ENCODE measurements around the gene EPM2A. TPM values are rescaled to one million over a fixed set of nuclear protein-coding genes. Genes with fewer than 3 reads are reported as not detected.

Gene EPM2A
- total RNA-seq, 1 experiment from 2014 or later: 2.5 TPM

DNA sequence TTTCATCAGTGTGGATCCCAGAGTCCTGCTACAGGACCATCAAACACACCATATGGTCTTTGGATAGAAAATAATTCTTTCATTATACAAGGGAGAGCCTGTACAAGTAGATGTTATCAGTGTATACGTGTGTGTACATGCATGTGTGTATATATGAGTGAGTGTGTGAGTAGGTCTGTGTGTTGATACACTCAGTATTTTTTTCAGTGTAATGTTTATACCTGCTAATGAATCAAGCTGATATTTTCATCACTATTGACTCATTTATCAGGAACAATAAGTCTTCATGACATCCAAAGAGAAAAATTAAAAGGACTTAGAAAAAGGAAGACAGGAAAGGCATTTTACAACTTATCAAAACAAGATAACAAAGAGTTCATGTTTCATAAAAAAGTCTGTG is 66.5 kb downstream of the EPM2A start:
- H3K4me3 Mint-ChIP-seq (ENCODE audit: low read depth, unreplicated experiment): no peak overlapping the region
- BruUV-seq (replicated peaks): no TSS peak

DNA sequence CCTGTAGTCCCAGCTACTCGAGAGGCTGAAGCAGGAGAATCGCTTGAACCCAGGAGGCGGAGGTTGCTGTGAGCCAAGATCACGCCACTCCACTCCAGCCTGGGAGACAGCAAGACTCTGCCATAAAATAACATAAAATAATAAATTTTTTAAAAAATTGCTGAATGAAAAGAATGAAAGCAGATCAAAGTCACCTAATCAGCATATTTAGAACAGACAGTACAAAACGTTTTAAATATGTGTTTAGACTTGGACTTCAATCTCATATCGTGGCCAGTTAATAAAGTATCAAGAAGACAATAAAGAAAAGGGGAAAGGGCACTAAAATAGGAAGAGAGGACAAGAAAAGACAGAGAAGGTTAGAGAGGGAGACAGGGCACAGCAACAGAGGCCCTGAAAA is 74.6 kb downstream of the EPM2A start:
- H3K4me3 Mint-ChIP-seq (ENCODE audit: low read depth, unreplicated experiment): no peak overlapping the region
- H3K4me1 Mint-ChIP-seq (ENCODE audit: low read depth, unreplicated experiment): no peaks in the 10 kb centered on the region
- no peaks in the 10 kb centered on the region for H3K9me3 Mint-ChIP-seq (ENCODE audit: low read depth, unreplicated experiment)
- H3K36me3 Mint-ChIP-seq (ENCODE audit: insufficient read depth, unreplicated experiment): no peaks in the 10 kb centered on the region
- intact Hi-C loops (cut with micrococcal nuclease; ENCODE audit: unreplicated experiment): no loop called here
- TF ChIP-seq, protein P1, sequence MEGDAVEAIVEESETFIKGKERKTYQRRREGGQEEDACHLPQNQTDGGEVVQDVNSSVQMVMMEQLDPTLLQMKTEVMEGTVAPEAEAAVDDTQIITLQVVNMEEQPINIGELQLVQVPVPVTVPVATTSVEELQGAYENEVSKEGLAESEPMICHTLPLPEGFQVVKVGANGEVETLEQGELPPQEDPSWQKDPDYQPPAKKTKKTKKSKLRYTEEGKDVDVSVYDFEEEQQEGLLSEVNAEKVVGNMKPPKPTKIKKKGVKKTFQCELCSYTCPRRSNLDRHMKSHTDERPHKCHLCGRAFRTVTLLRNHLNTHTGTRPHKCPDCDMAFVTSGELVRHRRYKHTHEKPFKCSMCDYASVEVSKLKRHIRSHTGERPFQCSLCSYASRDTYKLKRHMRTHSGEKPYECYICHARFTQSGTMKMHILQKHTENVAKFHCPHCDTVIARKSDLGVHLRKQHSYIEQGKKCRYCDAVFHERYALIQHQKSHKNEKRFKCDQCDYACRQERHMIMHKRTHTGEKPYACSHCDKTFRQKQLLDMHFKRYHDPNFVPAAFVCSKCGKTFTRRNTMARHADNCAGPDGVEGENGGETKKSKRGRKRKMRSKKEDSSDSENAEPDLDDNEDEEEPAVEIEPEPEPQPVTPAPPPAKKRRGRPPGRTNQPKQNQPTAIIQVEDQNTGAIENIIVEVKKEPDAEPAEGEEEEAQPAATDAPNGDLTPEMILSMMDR (IDR thresholded peaks at IDR 0.05; ENCODE audit: unreplicated experiment): no peak
- no peak for DNase-seq
- no peaks in the 10 kb centered on the region for H3K27me3 Mint-ChIP-seq (ENCODE audit: unreplicated experiment)
- CTCF ChIA-PET: no interaction called here
- no peak overlapping the region for H3K27ac Mint-ChIP-seq (ENCODE audit: unreplicated experiment)
- no TSS peak for BruUV-seq (replicated peaks)

More for the DNA sequence above, 66.5 kb downstream of the EPM2A start:
- H3K4me1 Mint-ChIP-seq (ENCODE audit: low read depth, unreplicated experiment): peaks cover 7% of the 10 kb centered on the region
- H3K9me3 Mint-ChIP-seq (ENCODE audit: low read depth, unreplicated experiment): no peaks in the 10 kb centered on the region
- no peaks in the 10 kb centered on the region for H3K36me3 Mint-ChIP-seq (ENCODE audit: insufficient read depth, unreplicated experiment)
- H3K27me3 Mint-ChIP-seq (ENCODE audit: unreplicated experiment): no peaks in the 10 kb centered on the region
- H3K27ac Mint-ChIP-seq (ENCODE audit: unreplicated experiment): no peak overlapping the region
- CTCF ChIA-PET: no interaction called here
- TF ChIP-seq, protein P1 (IDR thresholded peaks at IDR 0.05; ENCODE audit: unreplicated experiment): no peak
- no peak for DNase-seq
- intact Hi-C loops (cut with micrococcal nuclease; ENCODE audit: unreplicated experiment): no loop called here

DNA sequence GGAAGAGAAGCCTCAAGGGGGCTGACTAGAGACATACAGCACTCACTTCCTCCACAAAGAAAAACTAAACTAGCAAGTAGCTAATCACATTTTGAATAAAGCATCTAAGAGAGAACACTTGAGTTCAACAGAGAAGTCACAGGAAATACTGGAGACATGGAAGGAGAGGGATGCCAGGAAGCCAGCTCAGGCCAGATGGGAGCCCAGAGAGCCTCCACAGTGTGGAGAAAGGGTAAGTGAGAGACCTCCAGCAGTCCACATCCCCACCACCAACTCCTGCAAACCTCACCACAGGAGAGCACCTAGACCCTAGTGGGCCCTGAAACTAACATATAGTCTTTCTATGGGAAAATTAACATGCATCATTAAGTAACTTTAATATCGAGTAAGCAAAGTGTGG is 79.2 kb downstream of the EPM2A start:
- BruUV-seq (replicated peaks): no TSS peak
- no peaks in the 10 kb centered on the region for H3K4me1 Mint-ChIP-seq (ENCODE audit: low read depth, unreplicated experiment)
- H3K4me3 Mint-ChIP-seq (ENCODE audit: low read depth, unreplicated experiment): no peak overlapping the region
- no peak overlapping the region for H3K27ac Mint-ChIP-seq (ENCODE audit: unreplicated experiment)
- TF ChIP-seq, protein P1 (IDR thresholded peaks at IDR 0.05; ENCODE audit: unreplicated experiment): no peak
- intact Hi-C loops (cut with micrococcal nuclease; ENCODE audit: unreplicated experiment): no loop called here
- no peaks in the 10 kb centered on the region for H3K9me3 Mint-ChIP-seq (ENCODE audit: low read depth, unreplicated experiment)
- no peak for DNase-seq
- CTCF ChIA-PET: no interaction called here
- H3K36me3 Mint-ChIP-seq (ENCODE audit: insufficient read depth, unreplicated experiment): no peaks in the 10 kb centered on the region
- no peaks in the 10 kb centered on the region for H3K27me3 Mint-ChIP-seq (ENCODE audit: unreplicated experiment)

DNA sequence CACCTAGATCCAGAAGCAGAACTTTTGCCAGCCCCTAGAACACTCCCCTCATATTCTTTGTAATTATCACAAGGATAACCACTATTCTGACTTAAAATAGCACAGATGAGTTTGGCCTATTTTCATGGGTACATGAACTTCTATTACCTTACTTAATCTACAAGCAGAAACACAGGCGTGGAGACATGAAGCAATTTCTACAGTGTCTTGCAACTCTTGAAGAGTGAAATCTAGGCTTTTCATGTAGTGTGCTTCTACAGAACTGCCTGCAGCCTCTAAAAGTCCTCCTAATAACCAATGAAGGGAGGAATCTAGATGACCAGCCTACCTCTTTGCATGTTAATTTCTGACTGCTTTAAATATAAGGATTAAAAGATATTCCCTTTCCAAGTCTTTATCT is 82.7 kb downstream of the EPM2A start:
- H3K4me3 Mint-ChIP-seq (ENCODE audit: low read depth, unreplicated experiment): no peak overlapping the region
- H3K9me3 Mint-ChIP-seq (ENCODE audit: low read depth, unreplicated experiment): no peaks in the 10 kb centered on the region
- CTCF ChIA-PET: no interaction called here
- DNase-seq: no peak
- TF ChIP-seq, protein P1 (IDR thresholded peaks at IDR 0.05; ENCODE audit: unreplicated experiment): no peak
- no peak overlapping the region for H3K27ac Mint-ChIP-seq (ENCODE audit: unreplicated experiment)
- H3K4me1 Mint-ChIP-seq (ENCODE audit: low read depth, unreplicated experiment): no peaks in the 10 kb centered on the region
- no peaks in the 10 kb centered on the region for H3K27me3 Mint-ChIP-seq (ENCODE audit: unreplicated experiment)
- BruUV-seq (replicated peaks): no TSS peak
- H3K36me3 Mint-ChIP-seq (ENCODE audit: insufficient read depth, unreplicated experiment): no peaks in the 10 kb centered on the region
- intact Hi-C loops (cut with micrococcal nuclease; ENCODE audit: unreplicated experiment): no loop called here

DNA sequence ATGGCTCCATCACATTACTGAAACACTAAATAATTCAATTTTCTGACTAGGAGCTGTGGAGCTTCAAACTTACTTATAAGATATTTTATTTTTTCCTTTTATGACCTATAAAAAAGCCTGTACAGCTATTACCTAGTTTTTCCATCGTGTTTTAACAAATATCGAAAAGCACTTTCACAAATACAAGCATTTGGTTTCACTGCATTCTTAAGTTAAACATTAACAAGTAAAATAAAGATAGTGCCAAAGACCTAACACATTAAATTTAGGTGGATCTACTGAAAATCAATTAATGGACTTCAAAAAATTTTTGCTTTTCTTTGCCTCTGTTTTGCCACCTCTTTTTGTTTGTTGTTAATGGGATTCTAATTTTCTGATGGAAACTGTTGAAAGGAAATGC is 83.3 kb downstream of the EPM2A start:
- no peaks in the 10 kb centered on the region for H3K9me3 Mint-ChIP-seq (ENCODE audit: low read depth, unreplicated experiment)
- H3K36me3 Mint-ChIP-seq (ENCODE audit: insufficient read depth, unreplicated experiment): no peaks in the 10 kb centered on the region
- no TSS peak for BruUV-seq (replicated peaks)
- TF ChIP-seq, protein P1 (IDR thresholded peaks at IDR 0.05; ENCODE audit: unreplicated experiment): no peak
- intact Hi-C loops (cut with micrococcal nuclease; ENCODE audit: unreplicated experiment): no loop called here
- no peaks in the 10 kb centered on the region for H3K27me3 Mint-ChIP-seq (ENCODE audit: unreplicated experiment)
- DNase-seq: no peak
- no peak overlapping the region for H3K27ac Mint-ChIP-seq (ENCODE audit: unreplicated experiment)
- CTCF ChIA-PET: no interaction called here
- H3K4me3 Mint-ChIP-seq (ENCODE audit: low read depth, unreplicated experiment): no peak overlapping the region
- no peaks in the 10 kb centered on the region for H3K4me1 Mint-ChIP-seq (ENCODE audit: low read depth, unreplicated experiment)
